Stimulated activated CD4-positive, alpha-beta T cell treated with anti-CD3 and anti-CD28 coated beads, Interleukin-2, amount 100 ng/mL, for 4 hours (primary cell): ENCODE measurements around the gene LRRC49.
"Not testable (repeated sequence)": the region's sequence is repeated elsewhere in the genome, so short reads cannot be mapped to it uniquely, and the experiment has no call there.

ENCODE experiments used
- DNase-seq: peaks from one replicate; pipeline ENCODE4 v3.0.0-alpha.2; 2020; ENCODE audit warnings: low read depth

LRRC49 gene

DNA sequence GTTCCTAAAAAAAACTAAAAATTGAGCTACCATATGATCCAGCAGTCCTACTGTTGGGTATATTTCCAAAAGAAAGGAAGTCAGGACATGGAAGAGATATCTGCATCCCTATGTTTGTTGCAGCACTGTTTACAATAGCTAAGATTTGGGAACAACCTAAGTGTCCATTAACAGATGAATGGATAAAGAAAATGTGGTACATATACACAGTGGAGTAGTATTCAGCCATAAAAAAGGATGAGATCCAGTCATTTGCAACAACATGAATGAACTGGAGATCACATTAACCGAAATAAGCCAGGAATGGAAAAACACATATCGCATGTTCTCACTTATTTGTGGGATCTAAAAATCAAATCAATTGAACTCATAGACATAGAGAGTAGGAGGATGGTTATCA is 29.5 kb downstream of the LRRC49 start:
- no peak for DNase-seq

GRCh38 chr15:70923311-70924080 is 30.9 kb downstream of the LRRC49 start:
- no peak for DNase-seq

- DNase-seq = not testable (repeated sequence)
These were observed 34.3 kb downstream of the LRRC49 start for GRCh38 chr15:70926914-70927313.

GRCh38 chr15:70931821-70932220 is 39.2 kb downstream of the LRRC49 start:
- no peak for DNase-seq

GRCh38 chr15:70932397-70932796 is 39.8 kb downstream of the LRRC49 start:
- DNase-seq = no peak

DNA sequence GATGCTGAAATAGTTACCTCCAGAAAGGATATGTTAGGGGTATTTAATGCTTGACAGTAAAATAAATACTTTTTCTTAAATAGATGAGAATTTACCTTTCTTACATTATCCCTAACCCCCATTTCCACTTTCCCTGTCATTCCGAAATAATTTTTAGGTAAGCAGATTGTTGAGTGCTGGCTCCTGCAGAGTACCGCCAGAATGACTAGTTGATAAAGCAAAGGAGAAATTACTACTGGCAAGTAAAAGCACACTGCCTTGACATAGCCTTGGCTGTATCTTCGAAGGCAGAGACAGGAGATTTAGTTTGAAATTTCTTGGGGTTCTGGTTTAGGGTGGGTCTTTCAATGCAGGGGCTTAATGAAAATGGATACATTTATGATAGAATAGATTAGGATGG is 40.8 kb downstream of the LRRC49 start:
- DNase-seq = no peak

- no peak for DNase-seq
These were observed 43.0 kb downstream of the LRRC49 start for GRCh38 chr15:70935631-70936030.

DNA sequence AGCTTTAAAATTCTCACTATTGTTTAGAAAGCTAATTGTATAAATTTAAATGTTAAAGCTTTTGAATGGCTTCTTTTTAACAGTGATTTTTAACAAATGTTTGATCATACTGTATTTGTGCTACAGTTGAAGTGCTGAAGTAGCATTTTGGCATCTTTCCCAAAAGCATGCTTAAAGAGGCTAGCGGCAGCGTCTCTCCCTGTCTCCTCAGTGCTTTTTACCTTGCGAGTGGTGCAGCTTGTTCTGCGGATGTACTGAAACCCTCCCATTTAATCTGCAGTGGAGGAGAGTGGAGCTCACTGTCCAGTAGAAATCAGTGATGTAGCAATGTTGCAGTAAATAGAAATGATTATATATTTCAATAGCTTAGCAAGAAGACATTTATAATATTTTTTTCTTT is 43.7 kb downstream of the LRRC49 start:
- no peak for DNase-seq

- DNase-seq = not testable (repeated sequence)
These were observed 50.7 kb downstream of the LRRC49 start for GRCh38 chr15:70943285-70943684.

DNA sequence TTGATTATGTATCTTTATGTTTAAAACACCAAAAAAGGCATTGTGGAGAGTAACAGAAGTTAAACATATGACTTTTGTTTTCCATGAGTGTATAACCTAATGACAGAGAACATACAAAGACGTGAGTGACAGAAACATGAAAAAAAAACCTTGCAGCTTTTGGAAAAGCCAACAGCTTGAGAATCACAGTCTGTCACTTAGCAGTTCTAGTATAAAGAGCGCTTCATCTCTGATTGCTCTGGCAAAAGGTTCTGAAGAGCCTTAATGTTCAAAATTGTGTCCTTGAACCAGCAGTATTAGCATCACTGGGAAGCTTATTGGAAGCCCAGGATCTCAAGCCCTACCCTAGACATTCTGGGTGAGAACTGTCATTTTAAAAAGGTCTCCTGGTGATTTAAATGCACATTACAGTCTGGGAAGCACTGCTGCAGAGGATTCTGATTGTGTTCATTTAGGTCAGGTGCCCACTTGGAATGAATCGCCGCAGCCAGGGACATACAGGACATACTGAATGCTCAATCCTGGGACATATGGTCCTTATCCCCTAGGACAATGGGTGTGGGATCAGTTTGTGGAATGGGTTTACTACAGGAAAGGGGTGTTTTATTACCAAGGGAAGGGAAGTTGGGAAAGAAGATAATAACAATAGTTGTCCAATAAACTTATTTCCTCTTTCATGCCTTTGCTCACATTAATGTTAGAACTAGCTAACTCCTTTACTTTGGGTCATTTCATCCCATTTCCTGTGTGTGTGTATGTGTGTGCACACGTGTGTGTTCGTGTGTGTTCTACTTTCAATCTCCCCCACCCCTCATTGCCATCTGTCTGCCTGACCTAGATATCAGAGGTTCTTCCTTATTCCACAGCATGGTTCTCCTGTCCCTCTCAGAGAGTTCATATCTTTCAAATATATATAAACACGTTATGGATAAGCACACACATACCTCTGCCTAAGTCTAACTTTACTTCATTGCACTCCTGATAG is 55.0 kb downstream of the LRRC49 start:
- DNase-seq = no peak

GRCh38 chr15:70950953-70951352 is 58.3 kb downstream of the LRRC49 start:
- DNase-seq = no peak

DNA sequence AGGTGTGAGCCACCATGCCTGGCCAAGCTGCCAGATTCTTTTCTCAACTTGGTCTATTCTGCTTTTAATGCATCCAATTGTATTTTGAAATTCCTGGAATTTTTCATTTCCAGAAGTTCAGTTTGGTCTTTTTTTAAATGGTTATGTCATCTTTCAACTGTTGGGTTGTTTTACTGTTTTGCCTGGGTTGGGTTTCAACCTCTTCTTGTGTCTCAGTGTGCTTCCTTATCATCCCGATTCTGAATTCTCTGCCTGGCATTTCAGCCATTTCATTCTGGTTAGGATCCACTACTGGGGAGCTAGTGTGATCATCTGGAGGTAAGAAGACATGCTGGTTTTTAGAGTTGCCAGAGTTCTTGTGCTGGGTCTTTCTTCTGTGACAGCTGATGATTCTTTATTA is 61.5 kb downstream of the LRRC49 start:
- DNase-seq = no peak

DNA sequence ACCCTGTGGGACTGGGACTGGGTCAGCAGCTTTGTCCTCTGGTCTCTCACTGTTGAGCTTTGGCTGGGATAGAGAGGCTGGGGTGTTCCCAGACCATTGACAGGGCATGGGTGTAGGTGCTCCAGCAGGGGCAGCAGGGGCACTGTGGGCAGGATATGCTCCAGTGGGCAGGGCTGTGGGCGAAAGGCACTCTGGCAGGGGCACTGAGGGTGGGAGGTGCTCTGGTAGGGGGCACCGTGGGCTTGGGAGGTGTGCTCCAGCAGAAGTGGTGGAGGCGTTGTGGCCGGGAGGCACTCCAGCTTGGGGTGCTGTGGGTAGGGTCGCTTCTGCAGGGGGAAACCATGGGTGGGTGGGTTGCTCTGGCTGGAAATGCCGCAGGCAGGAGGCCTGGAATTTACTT is 62.1 kb downstream of the LRRC49 start:
- DNase-seq = no peak

DNA sequence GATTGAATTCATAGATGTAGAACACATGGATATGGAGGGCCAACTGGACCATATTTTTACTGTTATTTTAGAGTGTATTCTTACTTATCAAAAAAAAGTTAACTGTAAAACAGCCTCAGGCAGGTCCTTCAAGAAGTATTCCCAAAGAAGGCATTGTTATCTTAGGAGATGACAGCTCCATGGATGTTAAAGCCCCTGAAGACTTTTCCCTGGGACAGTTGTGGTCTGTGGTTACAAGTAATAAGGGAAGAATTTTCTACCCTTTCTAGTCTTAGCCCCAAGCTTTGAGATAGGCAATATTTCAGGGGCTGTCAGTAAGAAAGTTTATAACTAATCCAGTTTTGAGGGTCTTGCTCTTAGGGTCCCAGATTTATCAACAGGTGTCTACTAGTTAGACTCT is 62.5 kb downstream of the LRRC49 start:
- DNase-seq = no peak

DNA sequence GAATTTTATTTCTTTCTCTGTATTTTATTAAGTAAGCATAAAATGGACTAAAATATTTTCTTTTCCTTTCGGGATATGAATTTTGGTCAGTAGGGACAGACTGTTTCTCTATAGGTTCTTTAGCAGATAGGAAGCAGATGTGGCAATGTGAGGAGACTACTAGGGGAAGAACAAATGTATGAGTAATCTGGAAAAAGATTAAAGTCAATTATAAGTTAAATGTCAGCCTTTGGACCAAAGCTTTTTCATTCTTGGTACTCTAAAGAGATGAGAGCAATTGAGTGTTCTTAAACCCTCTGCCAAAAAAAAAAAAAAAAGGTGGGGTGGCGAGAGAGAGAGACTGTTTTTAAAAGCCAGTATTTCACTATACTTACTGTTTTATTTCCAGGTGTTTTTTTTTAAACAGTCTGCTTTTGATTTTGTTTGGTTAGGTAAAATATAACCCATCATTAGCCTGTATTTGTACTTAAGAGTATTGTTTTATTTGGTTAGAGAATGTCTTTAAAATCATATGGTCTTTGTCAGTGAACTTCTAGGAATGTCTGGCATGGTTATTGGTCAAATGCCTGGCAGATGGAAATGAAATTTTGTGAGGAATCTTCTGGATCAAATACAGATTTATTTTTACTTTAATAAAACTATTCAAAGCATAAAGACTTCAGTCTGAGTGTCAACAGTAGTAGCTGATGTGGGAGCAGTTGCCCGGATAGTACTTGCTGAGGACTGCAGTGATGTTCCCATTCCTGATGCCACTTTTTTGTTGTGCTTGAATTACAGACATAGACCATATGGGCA is 63.8 kb downstream of the LRRC49 start:
- DNase-seq = no peak

DNA sequence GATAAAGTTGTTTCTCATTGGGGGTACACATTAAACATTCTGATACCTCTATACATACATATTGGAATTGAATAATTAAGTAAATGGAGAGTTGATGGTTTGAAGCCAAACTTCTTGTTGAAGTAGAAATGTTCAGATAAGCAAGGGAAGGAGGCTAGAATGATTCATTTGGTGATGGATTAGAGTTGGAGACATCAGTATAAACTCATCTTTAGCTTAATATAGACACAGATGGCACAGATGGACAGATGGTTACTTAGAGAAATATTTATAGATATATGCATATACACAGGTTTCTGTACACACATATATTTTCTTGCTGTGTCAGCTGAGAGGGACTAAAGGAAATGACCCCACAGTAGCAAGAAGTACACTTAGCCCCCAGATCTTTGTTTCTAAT is 69.5 kb downstream of the LRRC49 start:
- no peak for DNase-seq

DNA sequence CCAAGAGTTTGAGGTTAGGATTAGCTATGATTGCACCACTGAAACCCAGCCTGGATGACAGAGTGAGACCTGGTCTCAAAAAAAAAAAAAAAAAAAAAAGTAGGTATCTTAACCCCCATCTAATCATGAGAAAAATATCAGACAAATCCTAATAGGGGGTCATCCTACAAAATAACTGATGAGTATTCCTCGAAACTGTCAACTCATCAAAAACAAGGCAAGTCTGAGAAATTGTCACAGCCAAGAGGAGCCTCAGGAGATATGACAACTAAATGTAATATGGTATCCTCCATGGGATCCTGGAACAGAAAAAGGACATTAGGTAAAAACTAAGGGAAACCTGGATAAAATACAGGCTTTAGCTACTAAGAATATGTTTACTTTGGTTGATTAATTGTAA is 70.6 kb downstream of the LRRC49 start:
- DNase-seq = no peak

DNA sequence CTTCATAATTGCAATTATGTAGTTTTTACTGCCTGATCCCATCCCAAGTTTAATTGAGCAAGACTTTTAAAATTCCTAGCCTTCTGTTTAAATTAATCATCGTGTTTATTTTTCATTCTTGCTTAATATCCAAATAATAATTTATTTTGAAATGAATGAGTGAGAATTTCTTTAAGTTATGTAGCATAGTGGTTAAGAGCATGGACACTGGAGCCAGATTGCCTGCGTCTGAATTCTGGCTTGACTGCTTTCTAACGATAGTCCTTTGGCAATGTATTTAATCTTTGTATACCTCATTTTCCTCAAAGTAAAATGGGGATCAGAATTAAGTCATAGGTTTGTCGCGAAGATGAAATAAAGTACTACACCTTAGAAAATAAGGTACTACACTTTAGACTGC is 71.4 kb downstream of the LRRC49 start:
- DNase-seq = no peak

GRCh38 chr15:70964686-70965085 is 72.1 kb downstream of the LRRC49 start:
- DNase-seq = no peak

- DNase-seq = no peak
These were observed 75.0 kb downstream of the LRRC49 start for GRCh38 chr15:70967646-70968045.

DNA sequence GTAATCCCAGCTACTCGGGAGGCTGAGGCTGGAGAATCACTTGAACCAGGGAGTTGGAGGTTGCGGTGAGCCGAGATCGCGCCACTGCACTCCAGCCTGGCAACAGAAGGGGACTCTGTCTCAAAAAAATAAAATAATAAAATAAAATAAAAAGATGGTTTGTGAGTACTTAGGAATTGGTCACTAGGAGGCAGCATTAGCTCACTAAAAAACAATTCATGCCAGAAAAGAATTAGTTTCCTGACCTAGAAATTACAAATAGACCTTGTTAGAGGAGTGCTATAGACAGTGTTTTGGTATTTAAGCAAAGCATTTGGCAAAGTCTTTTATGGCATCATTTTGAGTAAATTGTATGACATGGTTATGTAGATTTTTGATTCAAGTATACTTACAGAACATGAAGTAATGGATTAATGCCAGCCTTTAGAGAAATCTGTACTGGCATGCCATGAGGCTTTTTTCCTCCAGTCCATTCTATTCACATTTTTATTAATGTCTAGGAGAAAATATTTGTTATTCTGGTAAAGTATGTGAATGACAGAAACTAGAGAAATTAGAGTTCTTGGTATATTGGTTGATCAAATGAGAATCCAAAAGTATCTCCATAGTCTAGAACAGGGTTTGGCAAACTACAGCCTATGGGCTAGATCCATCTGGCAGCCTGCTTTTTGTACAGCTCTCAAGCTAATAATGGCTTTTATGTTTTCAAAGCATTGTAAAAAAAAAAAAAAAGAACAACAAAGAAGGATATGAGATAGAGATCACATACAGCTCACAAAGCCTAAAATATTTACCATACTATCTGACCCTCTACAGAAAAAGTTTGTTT is 81.6 kb downstream of the LRRC49 start:
- DNase-seq = no peak
